HepG2 (cell line): ENCODE measurements around the gene ABAT.

ENCODE experiments used
- CBX2 ChIP-seq, 2 experiments: fragments of 200-600 bp in 1 of 2; sonication (generic); formaldehyde crosslinking in 1 of 2; IDR thresholded peaks; 2 replicates each; pipeline versions ENCODE4 v1.7.0 to v1.8.1; 2018 to 2022; ENCODE audit warnings: low read depth in 2 of 2, low read length in 1 of 2, mild to moderate bottlenecking in 1 of 2, missing genetic modification reagents in 1 of 2
- FIP1L1 ChIP-seq: fragments of 200-400 bp; formaldehyde crosslinking; IDR thresholded peaks from 2 replicates; pipeline ENCODE4 v1.6.1; 2018; ENCODE audit warnings: low read depth, mild to moderate bottlenecking, low read length, moderate library complexity, borderline replicate concordance; ENCODE audit not compliant: insufficient read depth
- HNRNPL ChIP-seq: fragments of 200-400 bp; formaldehyde crosslinking; IDR thresholded peaks from 2 replicates; pipeline ENCODE4 v1.6.1; 2017; ENCODE audit warnings: mild to moderate bottlenecking, low read depth, low read length
- ISL2 ChIP-seq: sonication (generic); formaldehyde crosslinking; IDR thresholded peaks from 2 replicates; pipeline ENCODE4 v1.5.0; 2020; ENCODE audit warnings: missing genetic modification reagents
- POLR2AphosphoS5 ChIP-seq: IDR thresholded peaks from 2 replicates; pipeline ENCODE4 v1.6.1; 2012; ENCODE audit warnings: low read depth, low read length
- TSC22D2 ChIP-seq: sonication (generic); formaldehyde crosslinking; IDR thresholded peaks from 2 replicates; pipeline ENCODE4 v1.5.1; 2020; ENCODE audit warnings: missing genetic modification reagents, mild to moderate bottlenecking, borderline replicate concordance
- ZNF3 ChIP-seq: IDR thresholded peaks from 2 replicates; pipeline ENCODE4 v1.7.0; 2017; ENCODE audit warnings: inconsistent platforms
- ZNF331 ChIP-seq: sonication (generic); formaldehyde crosslinking; IDR thresholded peaks from 2 replicates; pipeline ENCODE4 v1.4.0; 2020; ENCODE audit warnings: missing genetic modification reagents
- TF ChIP-seq, protein P1 (sequence below): IDR thresholded peaks from 2 replicates; pipeline ENCODE4 v1.6.1; 2016; ENCODE audit warnings: missing compliant biosample characterization, missing genetic modification reagents, borderline replicate concordance
- TF ChIP-seq, protein P2 (sequence below): sonication (generic); formaldehyde crosslinking; IDR thresholded peaks from 2 replicates; pipeline ENCODE4 v1.5.0; 2020; ENCODE audit warnings: mild to moderate bottlenecking, missing genetic modification reagents, moderate library complexity
- TF ChIP-seq, protein P3 (sequence below): sonication (generic); formaldehyde crosslinking; IDR thresholded peaks from 2 replicates; pipeline ENCODE4 v1.5.0; 2020; ENCODE audit warnings: missing genetic modification reagents, mild to moderate bottlenecking, borderline replicate concordance

- no peak for TF ChIP-seq CBX2 (IDR thresholded peaks at IDR 0.05; ENCODE audit: low read depth, low read length)
- TF ChIP-seq CBX2 (CRISPR knock-in tag; IDR thresholded peaks at IDR 0.05; ENCODE audit: low read depth) = no peak
- no peak for TF ChIP-seq FIP1L1
- no peak for TF ChIP-seq POLR2AphosphoS5
- TF ChIP-seq, protein P1, sequence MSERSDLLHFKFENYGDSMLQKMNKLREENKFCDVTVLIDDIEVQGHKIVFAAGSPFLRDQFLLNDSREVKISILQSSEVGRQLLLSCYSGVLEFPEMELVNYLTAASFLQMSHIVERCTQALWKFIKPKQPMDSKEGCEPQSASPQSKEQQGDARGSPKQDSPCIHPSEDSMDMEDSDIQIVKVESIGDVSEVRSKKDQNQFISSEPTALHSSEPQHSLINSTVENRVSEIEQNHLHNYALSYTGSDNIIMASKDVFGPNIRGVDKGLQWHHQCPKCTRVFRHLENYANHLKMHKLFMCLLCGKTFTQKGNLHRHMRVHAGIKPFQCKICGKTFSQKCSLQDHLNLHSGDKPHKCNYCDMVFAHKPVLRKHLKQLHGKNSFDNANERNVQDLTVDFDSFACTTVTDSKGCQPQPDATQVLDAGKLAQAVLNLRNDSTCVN (CRISPR knock-in tag) = no peak
- TF ChIP-seq ZNF3 (CRISPR knock-in tag) = no peak
- TF ChIP-seq, protein P2, sequence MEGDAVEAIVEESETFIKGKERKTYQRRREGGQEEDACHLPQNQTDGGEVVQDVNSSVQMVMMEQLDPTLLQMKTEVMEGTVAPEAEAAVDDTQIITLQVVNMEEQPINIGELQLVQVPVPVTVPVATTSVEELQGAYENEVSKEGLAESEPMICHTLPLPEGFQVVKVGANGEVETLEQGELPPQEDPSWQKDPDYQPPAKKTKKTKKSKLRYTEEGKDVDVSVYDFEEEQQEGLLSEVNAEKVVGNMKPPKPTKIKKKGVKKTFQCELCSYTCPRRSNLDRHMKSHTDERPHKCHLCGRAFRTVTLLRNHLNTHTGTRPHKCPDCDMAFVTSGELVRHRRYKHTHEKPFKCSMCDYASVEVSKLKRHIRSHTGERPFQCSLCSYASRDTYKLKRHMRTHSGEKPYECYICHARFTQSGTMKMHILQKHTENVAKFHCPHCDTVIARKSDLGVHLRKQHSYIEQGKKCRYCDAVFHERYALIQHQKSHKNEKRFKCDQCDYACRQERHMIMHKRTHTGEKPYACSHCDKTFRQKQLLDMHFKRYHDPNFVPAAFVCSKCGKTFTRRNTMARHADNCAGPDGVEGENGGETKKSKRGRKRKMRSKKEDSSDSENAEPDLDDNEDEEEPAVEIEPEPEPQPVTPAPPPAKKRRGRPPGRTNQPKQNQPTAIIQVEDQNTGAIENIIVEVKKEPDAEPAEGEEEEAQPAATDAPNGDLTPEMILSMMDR = no peak
- TF ChIP-seq ZNF331 (CRISPR knock-in tag) = no peak
- TF ChIP-seq ISL2 (CRISPR knock-in tag) = no peak
- TF ChIP-seq TSC22D2 = no peak
- TF ChIP-seq HNRNPL = no peak
- TF ChIP-seq, protein P3, sequence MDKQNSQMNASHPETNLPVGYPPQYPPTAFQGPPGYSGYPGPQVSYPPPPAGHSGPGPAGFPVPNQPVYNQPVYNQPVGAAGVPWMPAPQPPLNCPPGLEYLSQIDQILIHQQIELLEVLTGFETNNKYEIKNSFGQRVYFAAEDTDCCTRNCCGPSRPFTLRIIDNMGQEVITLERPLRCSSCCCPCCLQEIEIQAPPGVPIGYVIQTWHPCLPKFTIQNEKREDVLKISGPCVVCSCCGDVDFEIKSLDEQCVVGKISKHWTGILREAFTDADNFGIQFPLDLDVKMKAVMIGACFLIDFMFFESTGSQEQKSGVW (CRISPR knock-in tag) = no peak
Observed at GRCh38 chr16:8806272-8806983, 132.0 kb downstream of the ABAT start.
